Measurements from ENCODE around the gene MSRB3. TPM values are rescaled to one million over a fixed set of nuclear protein-coding genes. Genes with fewer than 3 reads are reported as not detected.

The MSRB3 gene
- total RNA-seq = 30.4 and 44.0 TPM in 2 replicates

GRCh38 chr12:65278576-65279368 lies at the start of gene MSRB3:
Gene MSRB3, plus strand, starts transcription at chr12:65278683. Its CDS starts 29,897 bp downstream, at chr12:65308580.

Other genes starting within 250 kb of the MSRB3 start
- 0.75 and 3.3 TPM in 2 replicates for gene WIF1, start 157.4 kb upstream of the MSRB3 start, total RNA-seq
- 31.1 and 33.8 TPM in 2 replicates for gene LEMD3, start 109.1 kb upstream of the MSRB3 start, total RNA-seq

Measured in uterine smooth muscle cell (primary cell).